ENCODE measurements around the gene F7. TPM values are rescaled to one million over a fixed set of nuclear protein-coding genes. Genes with fewer than 3 reads are reported as not detected.

The F7 gene
- total and polyA plus RNA-seq, 4 donors: 0.04 to 0.26 (median 0.14) TPM

GRCh38 chr13:113164492-113164891 lies 58.9 kb downstream of the F7 start:
- peaks cover 0 to 7% (median 0%) of the 10 kb centered on the region in 5 donors for H3K4me1 ChIP-seq (ENCODE audit: control insufficient read depth in 5 of 5, insufficient read depth in 5 of 5, low read length in 5 of 5)
- TF ChIP-seq CTCF (IDR thresholded peaks at IDR 0.05; ENCODE audit: control extremely low read depth, extremely low read depth): no peak
- DNase-seq (no peak), ATAC-seq (ENCODE audit: insufficient read depth, low FRiP score) (no peak)
- H3K9ac ChIP-seq (ENCODE audit: insufficient read depth in 1 of 2, low read length in 2 of 2): no peak overlapping the region
- no peak overlapping the region for H3K27ac ChIP-seq (ENCODE audit: low read depth in 1 of 2, low read length in 1 of 2)
- WGBS, 2 donors: 58 to 85% methylated on average over 12 of the region's 12 CpGs
- H3K27me3 ChIP-seq (ENCODE audit: control insufficient read depth in 3 of 3, insufficient read depth in 3 of 3, low read length in 2 of 3): peaks cover 0 to 18% (median 0%) of the 10 kb centered on the region in 3 donors
- H3K9me3 ChIP-seq (ENCODE audit: control insufficient read depth in 4 of 4, insufficient read depth in 3 of 4, low read length in 3 of 4): peaks cover 0 to 4% (median 1%) of the 10 kb centered on the region in 4 donors
- no peak overlapping the region for H3K4me3 ChIP-seq
- H3K36me3 ChIP-seq (ENCODE audit: control insufficient read depth in 4 of 4, insufficient read depth in 4 of 4, low read length in 4 of 4): peaks cover 0 to 7% (median 2%) of the 10 kb centered on the region in 4 donors

GRCh38 chr13:113166266-113166665 lies 60.7 kb downstream of the F7 start:
- Histone ChIP-seq H3K27ac (ENCODE audit: low read depth in 1 of 2, low read length in 1 of 2) (no peak overlapping the region), H3K36me3 (ENCODE audit: control insufficient read depth in 4 of 4, insufficient read depth in 4 of 4, low read length in 4 of 4) (peaks cover 0 to 9% (median 3%) of the 10 kb centered on the region in 4 donors), H3K9ac (ENCODE audit: insufficient read depth in 1 of 2, low read length in 2 of 2) (no peak overlapping the region), H3K4me1 (ENCODE audit: control insufficient read depth in 5 of 5, insufficient read depth in 5 of 5, low read length in 5 of 5) (peaks cover 0 to 7% (median 0%) of the 10 kb centered on the region in 5 donors), H3K4me3 (no peak overlapping the region), H3K9me3 (ENCODE audit: control insufficient read depth in 4 of 4, insufficient read depth in 3 of 4, low read length in 3 of 4) (peaks cover 0 to 4% (median 1%) of the 10 kb centered on the region in 4 donors), H3K27me3 (ENCODE audit: control insufficient read depth in 3 of 3, insufficient read depth in 3 of 3, low read length in 2 of 3) (peaks cover 0 to 13% (median 0%) of the 10 kb centered on the region in 3 donors)
- DNase-seq: no peak
- WGBS, 2 donors: 89 to 90% methylated on average over 10 of the region's 10 CpGs
- ATAC-seq (ENCODE audit: insufficient read depth, low FRiP score): no peak
- TF ChIP-seq CTCF (IDR thresholded peaks at IDR 0.05; ENCODE audit: control extremely low read depth, extremely low read depth): no peak

- no peak for ATAC-seq (ENCODE audit: insufficient read depth, low FRiP score)
Observed at GRCh38 chr13:113166681-113167080, 61.1 kb downstream of the F7 start.

More at GRCh38 chr13:113166681-113167080, 61.1 kb downstream of the F7 start:
- WGBS, 2 donors: 92% methylated on average over 5 of the region's 5 CpGs
- Histone ChIP-seq H3K4me3 (no peak overlapping the region), H3K27ac (ENCODE audit: low read depth in 1 of 2, low read length in 1 of 2) (no peak overlapping the region), H3K4me1 (ENCODE audit: control insufficient read depth in 5 of 5, insufficient read depth in 5 of 5, low read length in 5 of 5) (peaks cover 0 to 7% (median 0%) of the 10 kb centered on the region in 5 donors), H3K36me3 (ENCODE audit: control insufficient read depth in 4 of 4, insufficient read depth in 4 of 4, low read length in 4 of 4) (peaks cover 3 to 11% (median 3%) of the 10 kb centered on the region in 4 donors), H3K9ac (ENCODE audit: insufficient read depth in 1 of 2, low read length in 2 of 2) (no peak overlapping the region), H3K27me3 (ENCODE audit: control insufficient read depth in 3 of 3, insufficient read depth in 3 of 3, low read length in 2 of 3) (peaks cover 0 to 13% (median 0%) of the 10 kb centered on the region in 3 donors), H3K9me3 (ENCODE audit: control insufficient read depth in 4 of 4, insufficient read depth in 3 of 4, low read length in 3 of 4) (peaks cover 0 to 4% (median 1%) of the 10 kb centered on the region in 4 donors)
- no peak for TF ChIP-seq CTCF (IDR thresholded peaks at IDR 0.05; ENCODE audit: control extremely low read depth, extremely low read depth)
- DNase-seq: no peak
